22Rv1 (cell line): ENCODE measurements around the gene AKR7A2.

Experiments
- H3K27ac ChIP-seq: fragments of 450-650 bp; 2 replicates; pipeline ENCODE4 v1.5.1; 2017
- ZFX ChIP-seq: fragments of 450-650 bp; IDR thresholded peaks from 2 replicates; pipeline ENCODE4 v1.6.1; 2017; ENCODE audit warnings: antibody characterized with exemption, borderline replicate concordance
- TF ChIP-seq, protein P1 (sequence below): fragments of 450-650 bp; IDR thresholded peaks from 2 replicates; pipeline ENCODE4 v1.5.1; 2017; ENCODE audit warnings: mild to moderate bottlenecking

Gene AKR7A2

DNA sequence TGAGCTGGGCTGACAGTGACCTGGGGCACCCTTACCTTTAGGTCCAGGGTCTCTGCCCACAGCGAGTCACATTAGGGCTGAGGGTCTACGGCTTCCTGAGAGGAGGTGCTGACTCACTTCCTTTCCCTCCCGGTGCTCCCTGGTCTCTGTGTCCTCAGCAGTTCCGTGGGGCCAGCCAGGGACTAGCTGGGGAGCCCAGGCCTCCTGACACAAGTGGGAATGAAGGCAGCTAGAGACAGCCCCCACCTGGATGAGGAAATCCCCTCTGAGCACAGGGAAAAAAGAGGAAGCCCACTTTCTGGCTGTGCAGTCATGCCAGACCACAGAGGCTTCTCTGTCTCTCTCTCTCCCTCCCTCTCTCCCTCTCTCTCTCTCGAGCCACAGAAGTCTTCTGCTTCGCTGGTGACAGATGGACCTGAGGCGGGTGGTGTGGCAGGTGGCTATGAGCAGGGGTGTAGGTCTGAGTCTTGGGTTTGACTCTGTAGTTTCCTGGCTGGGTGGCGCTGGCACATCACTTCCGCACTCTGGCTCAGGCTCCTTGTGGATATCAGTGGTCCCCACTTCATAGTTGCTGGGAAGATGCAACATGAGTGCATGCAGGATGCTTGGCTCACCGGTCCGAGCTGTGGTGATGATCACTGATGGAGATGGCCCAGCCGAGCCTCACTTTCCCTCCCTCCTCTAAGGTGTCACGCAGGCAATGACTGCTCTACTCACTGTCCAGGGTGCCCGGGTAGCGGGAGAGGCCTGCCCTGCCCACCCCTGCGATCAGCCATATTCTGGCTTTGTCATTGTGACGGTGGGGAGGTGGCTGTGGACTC is 3.6 kb upstream of the AKR7A2 start:
- TF ChIP-seq ZFX: no peak
- TF ChIP-seq, protein P1, sequence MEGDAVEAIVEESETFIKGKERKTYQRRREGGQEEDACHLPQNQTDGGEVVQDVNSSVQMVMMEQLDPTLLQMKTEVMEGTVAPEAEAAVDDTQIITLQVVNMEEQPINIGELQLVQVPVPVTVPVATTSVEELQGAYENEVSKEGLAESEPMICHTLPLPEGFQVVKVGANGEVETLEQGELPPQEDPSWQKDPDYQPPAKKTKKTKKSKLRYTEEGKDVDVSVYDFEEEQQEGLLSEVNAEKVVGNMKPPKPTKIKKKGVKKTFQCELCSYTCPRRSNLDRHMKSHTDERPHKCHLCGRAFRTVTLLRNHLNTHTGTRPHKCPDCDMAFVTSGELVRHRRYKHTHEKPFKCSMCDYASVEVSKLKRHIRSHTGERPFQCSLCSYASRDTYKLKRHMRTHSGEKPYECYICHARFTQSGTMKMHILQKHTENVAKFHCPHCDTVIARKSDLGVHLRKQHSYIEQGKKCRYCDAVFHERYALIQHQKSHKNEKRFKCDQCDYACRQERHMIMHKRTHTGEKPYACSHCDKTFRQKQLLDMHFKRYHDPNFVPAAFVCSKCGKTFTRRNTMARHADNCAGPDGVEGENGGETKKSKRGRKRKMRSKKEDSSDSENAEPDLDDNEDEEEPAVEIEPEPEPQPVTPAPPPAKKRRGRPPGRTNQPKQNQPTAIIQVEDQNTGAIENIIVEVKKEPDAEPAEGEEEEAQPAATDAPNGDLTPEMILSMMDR: no peak
- no peak overlapping the region for H3K27ac ChIP-seq

DNA sequence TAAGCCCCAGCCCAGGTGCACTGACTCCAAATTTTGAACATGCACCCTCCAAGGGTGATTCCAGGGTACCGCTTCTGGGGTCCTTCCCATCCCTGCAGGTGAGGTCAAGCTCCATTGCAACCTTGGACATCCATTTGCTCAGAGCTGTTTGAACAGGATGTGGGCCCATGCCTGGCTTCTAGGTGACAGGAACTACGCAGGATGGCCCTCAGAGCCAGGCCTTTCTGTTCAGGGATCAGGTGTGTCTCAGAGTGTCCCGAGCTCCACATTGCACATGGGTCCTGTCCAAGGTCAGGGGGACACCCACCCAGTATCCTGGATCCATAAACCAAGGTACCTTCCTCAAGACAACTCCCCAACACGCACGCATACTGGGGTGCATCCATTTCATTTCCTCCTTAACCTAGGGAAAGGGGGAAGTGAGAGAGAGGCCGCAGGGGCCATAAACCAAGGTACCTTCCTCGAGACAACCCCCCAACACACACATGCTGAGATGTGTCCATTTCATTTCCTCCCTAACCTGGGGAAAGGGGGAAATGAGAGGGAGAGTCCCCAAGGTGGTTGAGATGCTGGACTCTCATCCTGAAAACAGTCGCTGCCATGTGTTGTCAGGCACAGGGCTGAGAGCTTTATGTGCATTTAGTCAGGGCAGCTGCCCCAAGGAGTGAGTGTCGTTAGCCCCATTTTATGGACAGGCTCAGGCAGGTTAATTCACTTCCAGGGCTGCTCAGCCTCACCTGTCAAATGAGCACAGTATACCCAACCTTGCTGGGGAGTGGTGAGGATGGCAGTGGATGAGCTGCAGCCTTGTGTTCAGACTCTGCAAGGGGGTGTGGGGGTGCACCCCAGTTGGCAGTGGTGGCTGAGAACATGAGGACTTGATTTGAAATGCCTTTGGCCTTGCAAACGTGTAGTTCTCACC is 2.3 kb upstream of the AKR7A2 start:
- no peak for TF ChIP-seq ZFX
- TF ChIP-seq, protein P1: no peak
- no peak overlapping the region for H3K27ac ChIP-seq

DNA sequence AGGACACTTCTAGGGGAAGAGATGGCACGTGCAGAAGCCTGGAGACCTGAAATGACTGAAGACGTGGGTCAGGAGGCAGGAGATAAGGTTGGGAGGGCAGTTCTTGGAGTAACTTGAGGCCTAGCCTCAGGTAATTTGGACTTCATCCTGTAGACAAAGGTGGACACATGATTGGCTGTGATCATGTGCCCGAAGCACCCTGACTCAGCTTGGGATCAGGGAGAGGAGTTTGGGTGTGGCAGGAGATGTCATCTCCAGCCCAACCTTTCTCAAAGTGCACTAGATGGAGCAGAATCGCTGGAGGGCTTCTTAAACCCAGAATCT is 1.7 kb upstream of the AKR7A2 start:
- TF ChIP-seq, protein P1: no peak
- no peak for TF ChIP-seq ZFX
- peak overlapping the region; percentile 69; the same call in 1 of the 2 replicates for H3K27ac ChIP-seq

DNA sequence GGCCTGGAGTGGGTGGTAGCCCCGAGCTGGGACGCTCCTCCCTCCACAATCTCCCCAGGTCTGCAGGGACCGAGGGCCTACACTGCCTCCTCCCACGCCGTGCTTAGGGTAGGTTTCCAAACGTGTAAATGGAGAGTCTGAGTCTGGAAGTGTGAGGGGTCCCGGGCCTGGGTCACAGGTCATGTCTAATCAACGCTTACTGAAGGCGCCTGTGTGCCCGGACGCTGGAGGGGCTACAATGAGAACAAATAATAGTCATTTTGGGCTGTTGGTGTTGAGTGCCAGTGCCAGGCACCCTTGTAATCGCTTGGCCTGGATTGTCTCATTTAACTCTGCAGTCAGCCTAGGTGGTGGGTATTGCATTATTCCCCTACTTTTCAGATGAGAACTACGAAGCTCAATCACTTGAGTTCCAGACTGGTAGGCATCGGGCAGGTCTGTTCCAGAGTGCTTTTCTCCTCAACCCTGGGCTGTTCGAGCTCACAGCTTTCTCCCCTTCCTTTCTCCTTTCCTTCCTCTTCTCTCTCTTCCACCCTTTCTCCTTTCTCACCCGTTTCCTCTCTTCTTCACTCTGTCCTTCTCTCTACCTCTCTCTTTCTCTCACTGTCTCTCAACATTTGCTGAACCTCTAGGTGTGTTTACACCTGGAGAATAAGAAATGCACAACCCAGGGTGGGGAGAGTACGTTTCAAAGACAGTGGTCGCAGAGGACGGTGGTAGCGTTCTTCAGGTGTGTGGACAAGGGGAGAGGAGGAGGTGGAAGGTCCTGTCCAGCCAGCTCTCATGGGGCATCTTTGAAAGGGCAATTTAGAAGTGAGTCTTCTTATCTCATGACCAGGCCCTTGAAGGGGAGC is 1.1 kb upstream of the AKR7A2 start:
- peak overlapping the region; percentile 69 for H3K27ac ChIP-seq
- TF ChIP-seq ZFX: no peak
- TF ChIP-seq, protein P1: no peak

DNA sequence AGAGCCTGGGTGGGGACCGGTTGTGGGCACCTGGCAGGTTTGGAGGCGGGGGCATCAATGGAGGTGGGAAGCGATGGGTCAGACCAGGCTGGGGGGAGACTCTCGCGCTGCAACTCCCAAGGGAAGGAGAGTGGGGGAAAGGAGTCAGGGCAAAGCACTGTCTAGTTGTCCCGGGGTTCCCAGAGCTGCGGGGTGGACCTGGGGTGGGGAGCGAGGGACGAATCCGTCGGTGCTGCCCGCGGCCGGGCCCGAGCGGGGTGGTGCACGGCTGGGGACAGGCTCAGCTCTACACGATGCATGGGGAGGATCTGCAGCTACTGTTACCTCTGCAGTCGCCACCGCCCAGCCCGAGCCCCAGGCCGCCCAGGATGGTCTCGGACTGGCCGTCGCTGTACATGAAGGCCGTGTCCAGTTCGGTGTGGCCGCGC is 427 bp downstream of the AKR7A2 start:
- peak overlapping the region; percentile 69 for H3K27ac ChIP-seq
- TF ChIP-seq, protein P1: no peak
- no peak for TF ChIP-seq ZFX

DNA sequence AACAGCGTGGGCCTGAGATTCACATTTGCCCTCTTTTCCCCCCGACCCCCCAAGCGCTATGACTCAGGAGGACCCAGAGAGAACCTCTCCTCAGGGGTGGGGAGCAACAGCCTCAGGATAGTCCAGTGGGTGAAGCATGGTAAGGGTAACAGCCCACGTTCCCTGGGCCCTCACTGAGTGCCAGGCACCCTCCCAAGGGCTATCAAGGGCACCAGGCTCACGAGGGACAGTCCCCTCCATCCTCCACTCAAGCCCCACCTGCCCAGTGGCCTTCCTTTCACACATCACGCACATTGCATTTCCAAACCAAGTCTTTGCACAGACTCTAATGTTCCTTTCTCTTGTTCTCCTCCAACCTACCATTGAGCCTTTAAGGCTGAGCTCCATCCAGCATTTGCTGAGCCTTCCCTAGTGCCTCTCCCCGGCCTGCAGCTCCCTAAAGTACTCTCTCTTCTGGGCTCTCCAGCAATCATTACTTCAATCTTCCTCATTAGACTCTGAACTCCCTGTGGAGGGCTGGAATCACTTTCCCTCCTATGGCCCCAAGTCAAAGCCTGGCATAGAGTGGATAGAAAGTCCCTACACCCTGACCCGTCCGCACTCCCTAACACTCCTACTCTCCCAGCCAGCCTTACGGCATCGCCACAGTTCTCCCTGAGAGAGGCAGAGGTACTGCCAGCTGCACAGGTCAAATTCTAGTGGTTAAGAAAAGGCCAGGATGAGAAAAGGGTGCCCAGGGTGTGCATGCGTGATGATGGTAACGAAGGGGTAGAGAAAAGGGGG is 1.0 kb downstream of the AKR7A2 start:
- TF ChIP-seq, protein P1: no peak
- TF ChIP-seq ZFX: no peak
- peak overlapping the region; percentile 69 for H3K27ac ChIP-seq
